H1 (cell line): ENCODE measurements around the gene NUP188. TPM values are rescaled to one million over a fixed set of nuclear protein-coding genes. Genes with fewer than 3 reads are reported as not detected.

ENCODE experiments used
- SIN3A ChIP-seq, 2 experiments: IDR thresholded peaks in 1 of 2; conservative IDR thresholded peaks in 1 of 2; 2 replicates each; pipeline ENCODE4 v1.6.1; 2011 to 2012; ENCODE audit warnings: low read length in 2 of 2, improper control_type of control experiment in 1 of 2, low read depth in 1 of 2, mild to moderate bottlenecking in 1 of 2
- polyA plus RNA-seq, 7 experiments: library from polyadenylated mRNA; depleted of rRNA in 3 of 7; stranded (reverse) in 5 of 7; unstranded in 2 of 7; fragments of >200 nt in 5 of 7; fragments of 200-250 nt in 2 of 7; gene quantifications; 1 replicate in 5 of 7; 2 replicates in 1 of 7; 4 replicates in 1 of 7; pipeline versions ENCODE4 v1.2.1 to v1.2.3, GENCODE V29; 2011 to 2013; ENCODE audit warnings: missing spikeins in 2 of 7, mixed read lengths in 2 of 7
- total RNA-seq: library from RNA; stranded (reverse); fragmentation: NEBNext Ultra II Directional; extraction: Animal tissue kit (Norgen Biotek cat#: 25700); gene quantifications from 2 replicates; pipeline ENCODE4 v1.2.1, GENCODE V29; 2021

NUP188 gene
- total and polyA plus RNA-seq, 2 of the 8 experiments (the other 6 are each of a cell fraction or from before 2014, with no cell fraction given) = 90.1 to 111 TPM

GRCh38 chr9:129027224-129027684 lies 79.8 kb downstream of the NUP188 start (continued):
- TF ChIP-seq SIN3A (conservative IDR thresholded peaks at IDR 0.05 in 1 of 2, IDR thresholded peaks at IDR 0.05 in 1 of 2; ENCODE audit: low read depth in 1 of 2, low read length in 2 of 2) = no peak
- TF ChIP-seq, all 59 proteins: peak for 2
